GM12878 (cell line): Measurements from ENCODE around the gene TMEM132C. TPM values are rescaled to one million over a fixed set of nuclear protein-coding genes. Genes with fewer than 3 reads are reported as not detected.

ENCODE experiments used
- ATAC-seq: fragments of 200-7000 bp; cut with Tn5 transposase; 3 replicates; pipeline ENCODE4 v1.9.1; 2020; ENCODE audit warnings: mild to moderate bottlenecking, moderate library complexity
- BruUV-seq: library from RNA; stranded (reverse); fragments of 400-500 nt; replicated peaks from 2 replicates; lab custom pipeline; 2021; lab: Mats Ljungman, UMichigan
- CTCF ChIA-PET: fragments of 300-600 bp; sonication (Branson Sonifier 250); formaldehyde crosslinking; extraction: SDS; loops from one replicate; lab custom pipeline; 2021; ENCODE audit warnings: inconsistent platforms; lab: Yijun Ruan, JAX
- POLR2A ChIA-PET: fragments of 350-600 bp; formaldehyde crosslinking; extraction: SDS; loops from one replicate; lab custom pipeline; 2021; ENCODE audit warnings: inconsistent platforms; lab: Charles Lee
- RAD21 ChIA-PET: fragments of 300-600 bp; sonication (Branson Sonifier 250); formaldehyde crosslinking; loops from one replicate; lab custom pipeline; 2023; ENCODE audit warnings: antibody characterized with exemption; ENCODE audit not compliant: unreplicated experiment; lab: Charles Lee
- SMC1A ChIA-PET: fragments of 300-600 bp; sonication (Branson Sonifier 250); formaldehyde crosslinking; loops from one replicate; lab custom pipeline; 2023; ENCODE audit not compliant: unreplicated experiment, uncharacterized antibody; lab: Charles Lee
- DNase-seq: peaks from one replicate; pipeline ENCODE4 v3.0.0-alpha.2; 2011; ENCODE audit warnings: low read depth, low spot score
- FAIRE-seq: peaks from 3 replicates; lab custom pipeline; 2011; peaks lifted over from hg19 to GRCh38; lab: Jason Lieb, UNC
- H2AFZ ChIP-seq: 2 replicates; pipeline ENCODE4 v1.6.0; 2011; ENCODE audit warnings: low read depth, low read length, control low read depth; ENCODE audit not compliant: control insufficient read depth
- H3K27ac ChIP-seq: 2 replicates; pipeline ENCODE4 v1.5.1; 2011; ENCODE audit warnings: control low read depth; ENCODE audit not compliant: control insufficient read depth, insufficient read depth
- H3K27me3 ChIP-seq, 2 experiments: replicated peaks in 1 of 2; 2 replicates each; pipeline versions ENCODE4 v1.6.0 to v1.6.1; 2011; ENCODE audit warnings: low read length in 1 of 2; ENCODE audit not compliant: control insufficient read depth in 2 of 2, insufficient read depth in 2 of 2
- H3K36me3 ChIP-seq, 2 experiments: 2 replicates each; pipeline ENCODE4 v1.5.1; 2011; ENCODE audit warnings: low read length in 1 of 2; ENCODE audit not compliant: control insufficient read depth in 2 of 2, insufficient read depth in 2 of 2
- H3K4me1 ChIP-seq: 2 replicates; pipeline ENCODE4 v1.6.1; 2011; ENCODE audit warnings: mild to moderate bottlenecking, low read length, moderate library complexity, mixed read lengths; ENCODE audit not compliant: control insufficient read depth, insufficient read depth
- H3K4me2 ChIP-seq: 2 replicates; pipeline ENCODE4 v1.6.0; 2011; ENCODE audit warnings: control low read depth; ENCODE audit not compliant: control insufficient read depth, insufficient read depth
- H3K4me3 ChIP-seq: fragments of 200-600 bp; sonication (generic); 2 replicates; pipeline ENCODE4 v1.5.1; 2016
- H3K79me2 ChIP-seq: 2 replicates; pipeline ENCODE4 v1.6.0; 2011; ENCODE audit warnings: low read length; ENCODE audit not compliant: control insufficient read depth, insufficient read depth
- H3K9ac ChIP-seq: 2 replicates; pipeline ENCODE4 v1.8.0; 2011; ENCODE audit warnings: low read length, control low read depth, mixed read lengths; ENCODE audit not compliant: control insufficient read depth, insufficient read depth
- H3K9me3 ChIP-seq: replicated peaks from 3 replicates; pipeline ENCODE4 v1.5.1; 2011; ENCODE audit warnings: mild to moderate bottlenecking, low read length; ENCODE audit not compliant: control insufficient read depth, insufficient read depth
- H4K20me1 ChIP-seq: 2 replicates; pipeline ENCODE4 v1.6.0; 2011; ENCODE audit not compliant: control insufficient read depth, insufficient read depth
- BCL3 ChIP-seq: IDR thresholded peaks from 2 replicates; pipeline ENCODE4 v1.6.1; 2011; ENCODE audit warnings: borderline replicate concordance, low read depth, mild to moderate bottlenecking, moderate library complexity, low read length; ENCODE audit not compliant: insufficient read depth, poor library complexity, severe bottlenecking
- NFYA ChIP-seq: IDR thresholded peaks from 2 replicates; pipeline ENCODE4 v1.6.1; 2011; ENCODE audit warnings: low read depth, mild to moderate bottlenecking, low read length, improper control_type of control experiment, borderline replicate concordance
- NR2C1 ChIP-seq: fragments of 450-650 bp; IDR thresholded peaks from 2 replicates; pipeline ENCODE4 v1.6.1; 2017; ENCODE audit warnings: antibody characterized with exemption, mild to moderate bottlenecking, moderate library complexity
- NRF1 ChIP-seq: conservative IDR thresholded peaks from 2 replicates; pipeline ENCODE4 v1.6.1; 2011; ENCODE audit warnings: mild to moderate bottlenecking, low read depth, low read length, improper control_type of control experiment
- PRDM15 ChIP-seq: fragments of 450-650 bp; formaldehyde crosslinking; IDR thresholded peaks from 2 replicates; pipeline ENCODE4 v1.4.0; 2020; ENCODE audit warnings: mild to moderate bottlenecking, moderate library complexity
- RAD21 ChIP-seq: IDR thresholded peaks from 2 replicates; pipeline ENCODE4 v1.6.1; 2011; ENCODE audit warnings: mild to moderate bottlenecking, low read depth, low read length, moderate library complexity; ENCODE audit not compliant: insufficient read depth
- SREBF1 ChIP-seq: IDR thresholded peaks from 2 replicates; pipeline ENCODE4 v1.6.1; 2012; ENCODE audit warnings: mild to moderate bottlenecking, low read length
- WRNIP1 ChIP-seq: IDR thresholded peaks from 2 replicates; pipeline ENCODE4 v1.6.1; 2011; ENCODE audit warnings: low read depth, low read length, improper control_type of control experiment, borderline replicate concordance
- ZBTB33 ChIP-seq: fragments of 450-650 bp; IDR thresholded peaks from 2 replicates; pipeline ENCODE4 v1.6.1; 2017; ENCODE audit warnings: mild to moderate bottlenecking
- ZBTB40 ChIP-seq: fragments of 450-650 bp; IDR thresholded peaks from 2 replicates; pipeline ENCODE4 v1.6.1; 2016; ENCODE audit warnings: mild to moderate bottlenecking, moderate library complexity, borderline replicate concordance
- WGBS: methylation state at CpG from one replicate; pipeline ENCODE4 v1.1.6; 2016; ENCODE audit warnings: low lambda C conversion rate; ENCODE audit not compliant: insufficient replicate concordance, insufficient coverage; ENCODE audit errors: missing lambda C conversion rate; 5-methylcytosine and 5-hydroxymethylcytosine counted together
- in situ Hi-C: fragments of 300-500 bp; cut with MboI; formaldehyde crosslinking; loops from 9 replicates; pipeline ENCODE4 v1.14.3; 2018; ENCODE audit warnings: mixed read lengths
- intact Hi-C: fragments of 100-400 bp; cut with micrococcal nuclease; formaldehyde crosslinking; loops from one replicate; pipeline ENCODE4 v1.14.2; 2022; ENCODE audit not compliant: unreplicated experiment
- polyA plus RNA-seq, 11 experiments: library from polyadenylated mRNA; depleted of rRNA in 4 of 11; unstranded in 6 of 11; stranded (reverse) in 5 of 11; fragments of >200 nt; fragmentation: Nextera tagmentation in 4 of 11; fragmentation: Illumina TruSeq in 1 of 11; extraction: Ambion mirVana in 4 of 11; extraction: Trizol in 1 of 11; gene quantifications; 1 replicate in 1 of 11; 2 replicates in 10 of 11; pipeline versions ENCODE4 v1.2.1 to v1.2.3, GENCODE V29; 2011 to 2016; ENCODE audit warnings: inconsistent platforms in 2 of 11, missing spikeins in 2 of 11, low read depth in 1 of 11
- total RNA-seq, 4 experiments: library from RNA; depleted of rRNA in 3 of 4; stranded (reverse); fragments of >200 nt in 3 of 4; fragmentation: Illumina TruSeq in 1 of 4; extraction: Trizol in 1 of 4; gene quantifications; 2 replicates each; pipeline versions ENCODE4 v1.2.1 to v1.2.3, GENCODE V29; 2013 to 2021

Gene TMEM132C
- total and polyA plus RNA-seq, 10 of the 15 experiments (the other 5 are each of a cell fraction or from before 2014, with no cell fraction given): not detected

GRCh38 chr12:128393346-128393745 is 126.4 kb downstream of the TMEM132C start:
- intact Hi-C loops: no loop called here
- CTCF ChIA-PET: interaction anchor here (0.6 to 2.0 kb wide), 2 partner anchors 58 to 134 kb away, joined by 3 to 4 read pairs; no protein-coding TSS in a partner anchor
- no peak for FAIRE-seq
- no peak for TF ChIP-seq RAD21
- TF ChIP-seq ZBTB33: no peak
- TF ChIP-seq NRF1: no peak
- no peak for TF ChIP-seq NFYA
- no peak for TF ChIP-seq PRDM15 (CRISPR knock-in tag)
- no peak for TF ChIP-seq WRNIP1
- TF ChIP-seq NR2C1: no peak
- TF ChIP-seq BCL3: no peak
- TF ChIP-seq SREBF1: no peak
- TF ChIP-seq ZBTB40: no peak

More at GRCh38 chr12:128393346-128393745, 126.4 kb downstream of the TMEM132C start:
- no peak overlapping the region for H3K4me2 ChIP-seq
- H3K4me3 ChIP-seq: no peak overlapping the region
- no peaks in the 10 kb centered on the region for H3K4me1 ChIP-seq
- ChIA-PET SMC1A (no interaction called here), RAD21 (no interaction called here), POLR2A (no interaction called here)
- DNase-seq (no peak), ATAC-seq (no peak)
- H3K9ac ChIP-seq: no peak overlapping the region
- BruUV-seq: no TSS peak
- no peaks in the 10 kb centered on the region for H4K20me1 ChIP-seq
- 38% methylated on average over 3 of the region's 3 CpGs for WGBS
- peaks cover 0 to 2% of the 10 kb centered on the region in 2 experiments; a peak in 2 of 4 replicates for H3K27me3 ChIP-seq
- no peak overlapping the region for H2AFZ ChIP-seq
- no peaks in the 10 kb centered on the region for H3K36me3 ChIP-seq
- H3K27ac ChIP-seq: no peak overlapping the region
- in situ Hi-C loops: no loop called here
- no peaks in the 10 kb centered on the region for H3K79me2 ChIP-seq
- no peaks in the 10 kb centered on the region for H3K9me3 ChIP-seq
